GM19043 (cell line): ENCODE results near the gene CACNA2D4.

Experiments
- ATAC-seq: cut with Tn5 transposase; IDR thresholded peaks from one replicate; pipeline ENCODE4 v1.9.1; 2021; ENCODE audit warnings: low read depth; ENCODE audit not compliant: unreplicated experiment

The CACNA2D4 gene

DNA sequence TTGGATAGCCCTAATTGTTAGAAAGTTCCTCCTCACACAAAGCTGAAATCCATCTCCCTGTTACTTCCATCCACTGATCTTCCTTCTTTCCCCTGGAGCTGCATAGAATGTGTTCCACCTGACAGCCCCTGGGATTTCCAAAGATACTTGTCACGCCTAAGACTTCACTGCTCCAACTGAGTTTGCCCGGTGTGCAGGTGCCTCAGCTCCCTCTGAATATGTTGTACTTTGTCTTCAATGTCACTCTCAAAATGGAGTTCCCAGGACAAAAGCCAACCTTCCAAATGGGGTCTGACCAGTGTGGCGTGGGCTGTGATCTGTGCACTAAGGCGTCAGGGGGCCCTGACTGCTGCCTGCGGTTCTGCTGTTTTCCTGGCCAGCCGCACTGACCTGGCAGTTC lies 42.8 kb downstream of the CACNA2D4 start:
- ATAC-seq, result no peak

DNA sequence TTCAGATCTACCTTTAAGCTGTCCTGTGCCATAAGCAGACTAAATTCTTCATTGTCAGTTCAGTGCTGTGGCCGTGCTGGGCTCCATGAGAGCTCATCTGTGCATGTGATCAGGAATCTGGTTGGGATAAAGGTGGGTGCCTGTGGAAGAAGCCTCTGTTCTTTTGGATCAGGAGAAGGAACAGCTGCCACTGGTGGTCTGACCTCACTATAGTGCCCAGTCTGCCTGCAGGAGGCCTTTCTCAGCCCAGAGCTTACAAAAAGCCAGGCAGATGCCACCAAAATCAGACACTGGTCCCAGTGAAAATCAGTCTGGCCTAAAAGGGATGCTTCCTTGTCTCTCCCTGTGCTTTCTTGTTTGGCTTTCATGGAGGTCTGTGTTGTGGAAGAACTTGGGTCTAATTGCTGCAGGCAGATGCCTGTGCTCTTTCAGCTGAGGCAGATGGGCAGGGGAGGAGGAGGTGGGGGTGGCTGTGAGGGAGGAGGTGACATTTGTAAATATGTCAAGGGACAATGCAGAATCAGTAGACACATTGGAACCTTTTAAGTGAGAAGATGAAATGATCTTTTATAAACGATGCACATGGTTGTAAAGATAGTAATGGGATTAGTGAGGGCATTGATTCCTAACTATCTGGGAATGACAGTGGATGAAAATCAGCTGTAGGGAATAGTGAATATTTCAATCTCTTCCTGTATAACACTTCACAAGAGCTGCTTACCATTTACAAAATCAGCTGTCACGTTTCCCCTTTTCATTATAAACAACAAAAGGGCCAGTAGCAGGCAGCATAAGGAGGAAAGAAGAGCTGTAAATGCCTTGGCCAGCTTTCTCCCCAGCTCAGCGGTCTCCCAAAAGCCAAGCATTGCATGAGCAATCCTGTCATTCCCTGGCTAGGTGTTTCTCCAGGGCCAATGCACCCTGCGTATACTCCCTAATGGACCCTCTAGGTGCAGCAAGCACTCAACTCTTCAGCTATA lies 44.6 kb downstream of the CACNA2D4 start:
- ATAC-seq, result no peak

DNA sequence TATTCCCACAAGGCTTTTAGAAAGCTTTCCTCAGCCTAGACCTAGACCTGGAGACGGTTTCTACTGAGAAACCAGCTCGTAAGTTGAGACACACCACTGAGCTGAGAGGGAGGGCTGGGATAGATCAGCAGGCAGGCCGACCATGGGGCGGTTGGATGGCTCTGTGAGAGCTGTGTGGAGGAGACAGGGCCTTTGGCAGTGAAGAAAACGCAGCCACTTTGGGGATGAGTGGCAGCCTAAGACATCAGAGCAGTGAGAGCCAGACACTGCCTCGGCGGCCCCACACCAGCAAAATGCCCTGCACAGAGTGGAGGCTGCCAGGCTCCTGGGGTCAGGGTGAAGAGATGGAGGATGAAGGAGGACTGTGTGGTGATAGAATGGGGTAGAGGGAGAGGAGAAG lies 46.0 kb downstream of the CACNA2D4 start:
- ATAC-seq, result no peak

DNA sequence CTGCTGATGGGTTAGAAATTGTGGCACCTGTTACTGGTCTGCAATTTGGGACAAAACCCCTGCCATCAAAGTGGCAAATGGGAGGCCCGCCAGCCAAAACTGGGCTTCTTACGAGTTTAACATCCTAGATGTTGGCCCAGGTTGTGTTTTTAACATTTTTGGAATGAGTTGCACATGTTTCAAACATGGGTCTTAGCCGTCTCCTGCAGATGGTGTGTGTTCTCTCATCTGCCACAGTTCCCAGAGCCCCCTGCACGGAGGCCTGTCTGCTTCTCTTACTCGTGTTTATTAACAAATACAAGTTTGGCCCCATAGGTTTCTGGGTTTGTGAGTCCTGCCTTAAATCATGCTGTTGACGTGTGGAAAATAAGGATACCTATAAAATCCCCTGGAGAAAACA lies 46.5 kb downstream of the CACNA2D4 start:
- no peak for ATAC-seq

DNA sequence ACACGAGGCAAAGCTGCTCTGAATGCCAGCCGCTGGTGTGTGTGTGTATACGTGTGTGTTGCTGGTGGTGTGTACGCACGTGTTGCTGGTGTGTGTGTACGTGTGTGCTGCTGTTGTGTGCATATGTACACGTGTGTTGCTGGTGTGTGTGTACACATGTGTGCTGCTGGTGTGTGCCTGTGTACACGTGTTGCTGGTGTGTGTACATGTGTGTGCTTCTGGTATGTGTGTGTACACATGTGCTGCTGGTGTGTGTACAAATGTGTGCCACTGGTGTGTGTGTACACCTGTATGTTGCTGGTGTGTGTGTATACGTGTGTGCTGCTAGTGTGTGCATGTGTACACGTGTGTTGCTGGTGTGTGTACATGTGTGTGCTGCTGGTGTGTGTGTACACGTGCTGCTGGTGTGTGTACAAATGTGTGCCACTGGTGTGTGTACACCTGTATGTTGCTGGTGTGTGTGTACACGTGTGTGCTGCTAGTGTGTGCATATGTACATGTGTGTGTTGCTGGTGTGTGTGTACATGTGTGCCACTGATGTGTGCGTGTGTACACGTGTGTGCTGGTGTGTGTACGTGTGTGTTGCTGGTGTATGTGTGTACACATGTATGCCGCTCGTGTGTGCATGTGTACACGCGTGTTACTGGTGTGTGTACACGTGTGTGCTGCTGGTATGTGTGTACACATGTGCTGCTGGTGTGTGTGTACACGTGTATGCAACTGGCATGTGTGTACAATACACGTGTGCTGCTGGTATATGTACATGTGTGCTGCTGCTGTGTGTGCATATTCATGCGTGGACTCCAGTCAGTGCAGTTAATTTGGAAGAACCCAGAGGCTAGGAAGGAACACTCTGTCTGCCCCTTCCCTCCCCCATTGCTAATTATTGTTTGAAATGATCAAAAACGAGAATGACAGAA lies 47.2 kb downstream of the CACNA2D4 start:
- no peak for ATAC-seq

DNA sequence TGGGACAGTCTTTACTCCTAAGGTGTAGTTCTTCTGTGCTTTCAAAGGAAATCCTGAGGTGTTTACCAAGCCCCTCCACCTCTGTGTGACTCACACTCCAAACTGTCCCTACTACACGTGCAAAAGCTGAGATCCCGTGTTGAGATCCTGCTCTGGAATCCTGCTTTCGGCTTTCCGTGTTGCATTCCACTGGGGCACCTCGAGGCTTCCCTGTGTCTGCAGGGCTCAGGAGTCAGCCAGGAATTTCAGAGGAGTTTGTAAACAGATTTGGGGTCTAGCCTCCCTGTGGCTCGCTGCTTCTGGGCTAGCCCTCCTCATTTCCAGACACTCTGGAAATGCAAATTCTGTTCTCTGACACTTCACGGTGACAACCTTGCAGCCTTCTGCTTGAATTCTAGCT lies 48.4 kb downstream of the CACNA2D4 start:
- ATAC-seq, result no peak

DNA sequence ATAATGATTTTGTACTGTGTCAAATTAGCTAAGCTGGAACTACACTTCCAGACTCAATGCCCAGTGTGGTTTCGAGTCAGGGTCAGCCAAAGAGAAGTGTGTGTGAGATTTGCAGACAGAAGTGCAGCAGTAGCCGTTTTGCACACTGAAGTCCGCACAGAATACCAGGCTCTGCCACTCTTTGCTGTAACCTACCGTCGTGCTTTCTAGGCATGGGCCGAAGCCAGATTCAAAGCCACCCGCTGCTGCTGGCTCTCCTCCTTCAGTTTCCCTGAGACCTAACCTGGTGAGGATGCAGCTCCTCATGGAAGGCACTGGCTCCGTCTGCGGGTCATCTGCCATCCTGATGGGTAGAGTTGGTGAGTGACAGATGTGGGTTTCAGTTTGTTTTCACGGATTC lies 49.3 kb downstream of the CACNA2D4 start:
- ATAC-seq, result no peak

DNA sequence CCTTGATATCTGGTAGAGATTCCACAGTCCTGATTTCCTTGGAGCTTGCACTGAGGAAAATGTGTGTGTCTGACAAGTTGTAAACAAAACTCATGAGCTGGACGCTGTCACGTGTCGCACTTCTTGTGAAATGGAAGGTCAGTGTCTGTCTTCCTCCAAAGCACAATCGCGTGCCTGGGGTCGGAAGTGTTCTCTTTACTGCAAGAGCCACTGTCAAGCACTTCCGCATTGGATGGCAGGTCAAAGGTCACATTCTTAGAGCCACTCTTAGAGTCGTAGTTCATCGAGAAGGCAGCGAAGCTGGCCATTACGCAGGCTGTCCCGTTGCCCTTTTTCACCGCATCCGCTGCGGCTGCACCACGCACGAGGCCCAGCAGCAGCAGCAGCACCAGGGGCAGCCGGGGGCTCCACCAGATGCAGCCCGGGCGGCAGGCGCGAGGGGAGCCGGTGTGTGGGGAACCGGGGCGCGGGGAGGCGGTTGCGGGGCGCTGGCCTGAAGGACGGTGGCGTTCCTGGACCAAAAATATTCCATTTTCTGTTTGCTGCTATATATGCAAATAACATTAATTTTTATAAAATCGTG lies 53.1 kb downstream of the CACNA2D4 start:
- no peak for ATAC-seq

DNA sequence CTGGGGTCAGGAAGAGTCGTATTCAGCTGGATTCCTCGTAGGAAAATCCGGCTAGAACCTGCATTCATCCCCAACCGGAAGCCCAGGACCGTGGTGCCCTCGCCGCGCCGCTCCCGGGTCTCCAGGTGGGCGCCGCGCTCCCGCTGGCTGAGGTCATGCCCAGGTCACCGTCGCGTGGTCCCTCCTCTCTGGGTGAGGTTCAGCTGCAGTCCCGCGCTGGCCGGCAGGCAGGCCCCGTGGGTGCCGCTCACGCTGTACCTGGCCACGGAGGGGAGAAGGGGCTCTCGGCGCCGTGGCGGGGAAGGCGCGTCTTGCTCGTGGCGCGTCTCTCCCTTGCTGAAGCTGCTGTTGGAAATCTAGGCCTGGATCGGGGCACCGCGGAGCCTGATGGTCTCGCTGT lies 53.6 kb downstream of the CACNA2D4 start:
- ATAC-seq, result no peak

DNA sequence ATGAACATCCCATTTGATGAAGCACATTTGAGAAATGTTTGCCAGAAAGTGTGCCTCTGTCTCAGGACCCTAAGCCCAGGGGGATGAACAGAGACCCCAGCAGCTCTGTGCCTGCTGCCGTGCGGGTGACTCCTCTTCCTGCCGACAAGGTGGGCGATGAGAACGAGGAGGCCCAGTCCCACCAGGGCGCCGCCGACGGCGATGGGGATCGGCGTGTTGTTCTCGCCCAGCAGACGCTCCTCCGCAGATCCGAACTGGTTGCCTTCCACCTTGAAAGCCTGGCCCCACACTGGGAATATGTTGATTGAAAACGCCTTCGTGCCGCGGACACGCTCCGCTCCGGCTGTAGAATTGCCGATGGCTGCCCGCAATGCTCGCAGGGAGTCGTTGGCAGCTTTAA lies 54.0 kb downstream of the CACNA2D4 start:
- no peak for ATAC-seq

DNA sequence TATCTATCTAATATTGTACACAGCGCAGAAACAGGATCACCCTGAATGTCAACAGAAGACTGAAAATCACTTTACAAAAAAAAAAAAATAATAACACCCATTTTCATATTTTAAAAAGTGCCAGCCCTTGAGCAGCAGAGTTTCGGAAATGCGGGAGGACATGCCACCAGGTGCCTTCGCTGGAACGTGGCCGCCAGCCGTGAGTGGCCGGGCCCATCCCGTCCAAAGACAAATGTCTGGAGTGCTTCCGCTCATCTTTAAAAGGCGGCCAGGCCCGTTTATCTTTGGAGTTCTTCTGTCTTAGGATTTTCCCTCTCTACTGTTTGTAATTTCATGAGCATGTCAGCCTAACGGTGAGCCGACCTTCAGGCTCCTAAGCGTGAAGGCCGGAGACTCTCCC lies 54.6 kb downstream of the CACNA2D4 start:
- ATAC-seq, result no peak

DNA sequence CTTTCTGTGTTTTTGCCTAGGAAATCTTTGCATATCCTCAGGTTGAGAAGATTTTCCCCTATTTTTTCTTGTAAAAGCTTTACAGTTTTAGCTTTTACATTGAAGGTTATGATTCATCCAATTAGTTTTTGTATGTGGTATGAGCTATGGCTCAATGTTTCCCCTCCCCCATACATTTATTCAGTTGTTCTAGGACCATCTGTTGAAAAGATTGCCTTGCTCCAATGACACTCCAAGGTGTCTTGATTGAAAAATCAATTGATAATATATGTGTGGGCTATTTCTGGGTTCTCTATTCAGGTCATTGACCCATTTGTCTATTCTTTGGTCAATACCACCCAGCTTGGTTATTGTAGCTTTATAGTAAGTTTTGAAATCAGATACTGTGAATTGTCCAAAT lies 55.5 kb downstream of the CACNA2D4 start:
- ATAC-seq, result no peak

DNA sequence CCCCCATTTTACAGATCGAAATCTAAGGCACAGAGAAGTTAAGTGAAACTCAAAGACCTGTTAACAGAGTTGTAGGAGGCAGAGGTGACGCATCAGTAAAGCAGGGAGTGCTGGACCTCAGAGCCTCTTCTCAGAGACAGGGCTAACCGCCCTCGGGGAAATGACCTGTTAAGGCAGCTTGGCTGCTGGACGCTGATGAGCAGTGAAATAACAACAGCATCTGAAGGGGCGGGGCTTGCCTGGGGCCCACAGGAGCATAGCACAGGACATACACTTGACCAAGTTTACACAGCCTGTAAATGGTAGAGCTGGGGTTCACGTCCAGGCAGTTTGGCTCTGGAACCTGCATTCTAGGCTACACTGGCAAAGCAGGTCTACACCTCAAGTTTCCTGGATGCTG lies 58.8 kb downstream of the CACNA2D4 start:
- no peak for ATAC-seq

DNA sequence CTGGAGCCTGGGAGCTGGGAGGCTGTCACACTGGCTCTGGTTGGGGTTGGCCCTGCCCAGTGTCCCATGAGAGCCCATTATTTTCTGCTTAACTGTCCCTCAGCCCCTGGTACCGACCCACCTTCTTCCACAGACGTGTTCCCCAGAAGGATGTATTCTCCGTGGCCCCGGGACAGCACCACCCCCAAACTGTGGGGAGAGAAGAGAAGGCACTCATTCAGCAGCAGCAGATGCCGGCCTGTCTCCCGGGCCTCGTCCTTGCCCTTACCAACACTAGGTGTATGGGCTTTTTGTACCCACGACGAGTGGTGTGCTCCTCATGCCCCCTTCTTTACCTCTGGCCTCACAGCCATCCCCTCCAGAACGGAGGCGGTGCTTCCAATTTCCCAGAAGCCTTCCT lies 60.0 kb downstream of the CACNA2D4 start:
- ATAC-seq, result no peak

DNA sequence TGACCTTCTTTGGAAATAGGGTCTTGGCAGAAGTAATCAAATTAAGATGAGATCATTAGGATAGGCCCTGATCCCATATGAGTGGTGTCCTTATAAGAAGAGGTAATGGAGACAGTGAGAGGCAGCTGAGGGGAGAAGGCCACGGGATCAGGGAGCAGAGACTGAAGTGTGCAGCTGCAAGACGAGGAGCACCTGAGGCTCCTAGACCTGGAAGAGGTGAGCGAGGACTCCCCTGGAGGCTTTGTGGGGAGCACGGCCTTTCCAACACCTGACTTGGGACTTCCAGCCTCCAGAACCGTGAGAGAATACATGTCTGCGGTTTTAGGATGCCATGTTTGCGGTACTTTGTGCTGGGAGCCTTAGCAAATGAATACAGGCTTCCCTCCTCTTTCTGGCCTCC lies 60.6 kb downstream of the CACNA2D4 start:
- ATAC-seq, result no peak

DNA sequence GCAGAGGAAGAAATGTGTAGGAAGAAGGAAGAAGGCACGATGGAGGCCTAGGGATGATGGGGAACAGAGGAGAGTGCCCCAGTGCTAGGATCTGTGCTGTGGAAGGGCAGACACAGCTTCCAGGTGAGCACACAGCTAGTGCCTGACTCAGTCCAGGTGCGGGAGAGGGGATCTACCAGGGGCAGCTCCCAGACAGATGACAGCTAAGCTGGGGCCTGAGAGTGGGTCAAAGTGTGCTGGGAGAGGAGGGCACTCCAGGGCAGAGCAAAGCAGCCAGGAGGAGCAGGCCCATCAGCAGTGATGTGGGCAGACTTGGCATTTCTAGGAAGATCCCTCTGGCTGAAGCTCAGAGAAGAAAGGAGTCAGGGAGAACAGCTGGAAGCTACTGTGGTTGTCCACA lies 61.4 kb downstream of the CACNA2D4 start:
- ATAC-seq, result no peak

DNA sequence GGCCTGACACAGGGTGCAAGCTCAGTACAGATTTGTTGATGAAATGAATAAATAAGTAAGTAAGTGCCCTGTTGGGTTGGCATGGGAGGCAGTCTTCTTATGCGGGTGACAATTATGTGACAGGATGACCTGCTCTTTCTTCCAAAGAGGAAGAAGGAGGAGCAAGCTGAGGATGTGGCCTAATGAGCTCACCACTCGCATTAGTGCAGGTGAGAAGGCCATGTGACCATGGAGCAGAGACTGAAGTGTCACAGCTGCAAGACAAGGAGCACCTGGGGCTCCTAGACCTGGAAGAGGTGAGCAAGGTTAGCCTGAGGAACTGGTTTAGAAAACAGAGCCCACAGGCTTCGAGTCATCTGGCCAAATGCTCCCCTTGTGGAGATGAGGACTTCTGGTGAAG lies 63.2 kb downstream of the CACNA2D4 start:
- no peak for ATAC-seq

DNA sequence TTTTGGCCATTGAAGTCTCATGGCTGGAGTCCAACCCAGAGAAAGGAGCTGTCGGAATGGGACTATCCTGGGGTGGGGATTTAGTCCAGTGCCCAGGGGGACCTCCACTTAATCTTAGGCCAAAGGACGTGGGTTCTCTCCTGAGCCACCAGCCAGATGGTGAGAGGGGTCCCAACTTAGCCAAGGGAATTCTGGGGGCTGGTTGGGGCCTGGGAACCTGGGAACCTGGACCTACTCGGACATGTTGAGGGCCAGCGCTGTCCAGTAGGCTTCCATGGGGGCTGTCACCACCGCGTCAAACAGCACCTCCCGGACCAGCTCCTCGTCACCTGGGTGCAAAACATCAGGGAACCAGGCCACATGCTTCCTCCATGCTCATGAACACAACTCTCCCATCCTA lies 64.7 kb downstream of the CACNA2D4 start:
- ATAC-seq, result no peak

DNA sequence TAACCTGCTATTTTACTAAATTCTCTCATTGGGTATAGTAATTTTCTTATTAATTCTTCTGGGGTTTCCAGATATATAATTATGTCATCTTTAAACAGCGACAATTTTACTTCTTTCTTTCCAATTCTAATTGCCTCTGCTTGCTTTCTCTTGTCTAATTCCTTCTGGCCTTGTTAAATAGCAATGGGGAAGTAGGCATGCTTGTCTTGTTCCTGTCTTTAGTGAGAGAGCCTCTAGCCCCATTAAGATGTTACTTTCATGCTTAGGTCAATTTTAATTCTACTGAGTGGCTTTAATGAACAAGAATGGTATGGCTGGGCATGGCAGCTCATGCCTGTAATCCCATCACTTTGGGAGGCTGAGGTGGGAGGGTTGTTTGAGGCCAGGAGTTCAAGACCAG lies 66.4 kb downstream of the CACNA2D4 start:
- no peak for ATAC-seq

DNA sequence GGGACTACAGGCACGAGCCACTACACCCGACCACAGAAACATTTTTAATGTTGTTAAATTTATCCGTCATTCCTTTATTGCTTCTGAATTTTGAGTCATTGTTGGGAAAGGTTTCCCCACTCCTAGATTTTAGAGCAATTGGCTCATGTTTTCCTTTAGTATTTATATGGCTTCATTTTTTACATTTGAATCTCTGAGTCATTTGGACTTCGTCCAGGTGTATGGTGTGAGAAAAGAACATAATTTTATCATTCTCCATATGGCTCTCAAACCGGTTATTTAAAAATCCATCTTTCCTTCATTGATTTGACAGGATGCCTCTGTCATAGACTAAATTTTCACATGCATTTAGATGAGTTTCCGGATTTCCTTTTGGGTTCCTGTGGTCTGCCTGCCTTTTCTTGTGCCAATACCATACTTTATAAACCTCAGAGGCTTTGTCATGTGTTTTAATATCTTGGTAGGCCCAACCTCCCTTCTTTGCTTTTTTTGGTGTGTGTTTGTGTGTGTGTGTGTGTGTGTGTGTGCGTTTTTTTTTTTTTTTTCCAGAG lies 67.2 kb downstream of the CACNA2D4 start:
- ATAC-seq, result no peak

DNA sequence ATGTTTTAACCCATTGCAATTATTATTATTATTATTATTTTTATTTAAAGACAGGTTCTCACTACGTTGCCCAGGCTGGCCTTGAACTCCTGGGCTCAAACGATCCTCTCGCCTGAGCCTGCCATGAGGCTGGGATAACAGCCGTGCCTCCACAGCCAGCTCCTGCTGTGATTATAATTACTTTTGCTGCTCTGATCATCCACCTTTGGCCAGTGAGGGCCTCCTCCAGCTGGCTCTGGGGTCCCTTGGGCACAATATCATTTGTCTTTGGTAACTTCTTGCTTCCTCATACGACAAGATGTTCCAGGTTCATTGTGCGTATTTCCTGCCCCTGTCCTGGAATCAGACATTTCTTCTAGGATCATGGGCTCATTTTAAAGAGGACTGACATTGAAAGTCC lies 69.7 kb downstream of the CACNA2D4 start:
- no peak for ATAC-seq
